ENCODE measurements around the gene ADNP2. TPM values are rescaled to one million over a fixed set of nuclear protein-coding genes. Genes with fewer than 3 reads are reported as not detected.

Gene ADNP2
- total RNA-seq, 1 experiment from 2014 or later = 14.3 TPM

GRCh38 chr18:80067321-80067720 lies 41.7 kb upstream of the ADNP2 start:
- no peaks in the 10 kb centered on the region for H3K4me1 Mint-ChIP-seq (ENCODE audit: low read depth, unreplicated experiment)
- no TSS peak for BruUV-seq (replicated peaks)
- no peak for DNase-seq
- H3K9me3 Mint-ChIP-seq (ENCODE audit: low read depth, unreplicated experiment) = no peaks in the 10 kb centered on the region
- no peak for TF ChIP-seq CTCF (IDR thresholded peaks at IDR 0.05; ENCODE audit: unreplicated experiment)
- H3K27me3 Mint-ChIP-seq (ENCODE audit: unreplicated experiment) = no peaks in the 10 kb centered on the region
- intact Hi-C loops (cut with micrococcal nuclease; ENCODE audit: unreplicated experiment) = no loop called here
- no peak overlapping the region for H3K4me3 Mint-ChIP-seq (ENCODE audit: low read depth, unreplicated experiment)
- no peak overlapping the region for H3K27ac Mint-ChIP-seq (ENCODE audit: unreplicated experiment)
- H3K36me3 Mint-ChIP-seq (ENCODE audit: insufficient read depth, unreplicated experiment) = no peaks in the 10 kb centered on the region
- CTCF ChIA-PET = no interaction called here

GRCh38 chr18:80067897-80068296 lies 41.2 kb upstream of the ADNP2 start:
- Mint-ChIP-seq H3K27me3 (ENCODE audit: unreplicated experiment) (no peaks in the 10 kb centered on the region), H3K9me3 (ENCODE audit: low read depth, unreplicated experiment) (no peaks in the 10 kb centered on the region), H3K4me3 (ENCODE audit: low read depth, unreplicated experiment) (no peak overlapping the region), H3K4me1 (ENCODE audit: low read depth, unreplicated experiment) (no peaks in the 10 kb centered on the region), H3K27ac (ENCODE audit: unreplicated experiment) (no peak overlapping the region), H3K36me3 (ENCODE audit: insufficient read depth, unreplicated experiment) (no peaks in the 10 kb centered on the region)
- no peak for DNase-seq
- intact Hi-C loops (cut with micrococcal nuclease; ENCODE audit: unreplicated experiment) = no loop called here
- no peak for TF ChIP-seq CTCF (IDR thresholded peaks at IDR 0.05; ENCODE audit: unreplicated experiment)
- CTCF ChIA-PET = no interaction called here
- no TSS peak for BruUV-seq (replicated peaks)

- H3K4me3 Mint-ChIP-seq (ENCODE audit: low read depth, unreplicated experiment) = no peak overlapping the region
- intact Hi-C loops (cut with micrococcal nuclease; ENCODE audit: unreplicated experiment) = no loop called here
- TF ChIP-seq CTCF (IDR thresholded peaks at IDR 0.05; ENCODE audit: unreplicated experiment) = no peak
- no peaks in the 10 kb centered on the region for H3K4me1 Mint-ChIP-seq (ENCODE audit: low read depth, unreplicated experiment)
- H3K36me3 Mint-ChIP-seq (ENCODE audit: insufficient read depth, unreplicated experiment) = no peaks in the 10 kb centered on the region
- CTCF ChIA-PET = no interaction called here
- no peaks in the 10 kb centered on the region for H3K9me3 Mint-ChIP-seq (ENCODE audit: low read depth, unreplicated experiment)
- DNase-seq = no peak
- H3K27me3 Mint-ChIP-seq (ENCODE audit: unreplicated experiment) = no peaks in the 10 kb centered on the region
- no TSS peak for BruUV-seq (replicated peaks)
- H3K27ac Mint-ChIP-seq (ENCODE audit: unreplicated experiment) = no peak overlapping the region
Observed at GRCh38 chr18:80068571-80069272, 40.3 kb upstream of the ADNP2 start.

GRCh38 chr18:80070825-80071224 lies 38.2 kb upstream of the ADNP2 start:
- TF ChIP-seq CTCF (IDR thresholded peaks at IDR 0.05; ENCODE audit: unreplicated experiment) = no peak
- no peak for DNase-seq
- no peaks in the 10 kb centered on the region for H3K4me1 Mint-ChIP-seq (ENCODE audit: low read depth, unreplicated experiment)
- intact Hi-C loops (cut with micrococcal nuclease; ENCODE audit: unreplicated experiment) = no loop called here
- CTCF ChIA-PET = no interaction called here
- no peaks in the 10 kb centered on the region for H3K9me3 Mint-ChIP-seq (ENCODE audit: low read depth, unreplicated experiment)
- no peak overlapping the region for H3K4me3 Mint-ChIP-seq (ENCODE audit: low read depth, unreplicated experiment)
- H3K36me3 Mint-ChIP-seq (ENCODE audit: insufficient read depth, unreplicated experiment) = no peaks in the 10 kb centered on the region
- no peaks in the 10 kb centered on the region for H3K27me3 Mint-ChIP-seq (ENCODE audit: unreplicated experiment)
- no TSS peak for BruUV-seq (replicated peaks)
- no peak overlapping the region for H3K27ac Mint-ChIP-seq (ENCODE audit: unreplicated experiment)
